ENCODE data around the gene GUCD1.

The GUCD1 gene

DNA sequence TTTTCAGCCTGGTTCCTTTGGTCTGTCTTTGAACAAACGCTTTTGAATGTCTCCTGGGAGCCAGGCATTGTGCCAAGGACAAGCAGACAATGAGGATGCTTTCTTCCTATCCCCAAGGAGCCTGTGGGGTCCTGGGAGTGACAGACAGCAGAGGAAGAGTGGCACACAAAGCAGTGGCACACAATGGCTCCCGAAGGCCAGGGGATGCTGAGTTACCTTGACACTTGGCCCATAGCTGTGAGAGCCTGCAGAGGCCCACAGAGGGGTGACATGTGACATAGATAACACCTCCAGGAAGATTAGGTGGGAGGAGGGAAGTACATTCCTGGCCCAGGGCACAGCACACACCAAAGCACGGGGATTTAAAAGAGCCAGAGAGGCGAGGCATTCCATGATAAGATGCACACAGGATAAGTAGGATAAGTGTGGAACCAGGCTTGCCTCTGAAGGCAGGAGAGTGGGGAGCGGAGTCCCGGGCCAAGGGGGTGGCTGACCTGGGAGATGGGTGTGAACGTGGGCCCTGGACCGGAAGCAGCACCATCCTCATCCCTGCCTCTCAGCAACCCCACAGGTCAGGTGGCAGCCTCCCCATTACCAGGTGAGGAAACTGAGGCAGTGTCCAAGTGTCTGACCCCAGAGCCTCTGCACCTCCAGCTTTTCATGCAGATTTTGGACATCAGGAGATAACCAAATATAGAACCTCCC, 53.5 kb downstream of the GUCD1 start:
- DNase-seq = no peak

DNA sequence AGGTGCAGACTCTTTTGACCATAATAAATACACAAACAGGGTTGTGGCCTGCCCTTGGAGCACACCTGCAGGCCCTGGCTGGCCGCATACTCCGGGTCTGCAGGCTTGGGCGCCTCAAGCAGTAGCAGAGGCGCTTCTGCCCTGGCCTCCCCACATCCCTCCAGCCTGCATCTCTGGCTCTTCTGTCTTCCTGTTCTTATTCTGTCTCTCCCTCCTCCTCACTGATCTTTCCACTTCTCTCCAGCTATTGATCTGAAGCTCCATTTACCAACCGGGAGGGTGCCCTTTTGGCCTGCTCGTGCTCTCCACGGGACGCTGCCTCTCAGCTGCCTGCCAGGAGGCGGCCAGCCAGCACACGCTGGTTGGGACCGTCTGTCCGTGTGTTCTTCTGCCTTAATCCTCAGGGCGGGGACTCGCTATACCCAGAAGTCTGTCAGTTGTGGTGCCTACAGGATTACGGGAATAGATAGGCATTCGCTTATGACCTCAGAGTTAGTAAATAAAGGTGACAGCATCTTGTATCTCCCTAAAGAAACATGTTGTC, 54.6 kb downstream of the GUCD1 start:
- DNase-seq = no peak

DNA sequence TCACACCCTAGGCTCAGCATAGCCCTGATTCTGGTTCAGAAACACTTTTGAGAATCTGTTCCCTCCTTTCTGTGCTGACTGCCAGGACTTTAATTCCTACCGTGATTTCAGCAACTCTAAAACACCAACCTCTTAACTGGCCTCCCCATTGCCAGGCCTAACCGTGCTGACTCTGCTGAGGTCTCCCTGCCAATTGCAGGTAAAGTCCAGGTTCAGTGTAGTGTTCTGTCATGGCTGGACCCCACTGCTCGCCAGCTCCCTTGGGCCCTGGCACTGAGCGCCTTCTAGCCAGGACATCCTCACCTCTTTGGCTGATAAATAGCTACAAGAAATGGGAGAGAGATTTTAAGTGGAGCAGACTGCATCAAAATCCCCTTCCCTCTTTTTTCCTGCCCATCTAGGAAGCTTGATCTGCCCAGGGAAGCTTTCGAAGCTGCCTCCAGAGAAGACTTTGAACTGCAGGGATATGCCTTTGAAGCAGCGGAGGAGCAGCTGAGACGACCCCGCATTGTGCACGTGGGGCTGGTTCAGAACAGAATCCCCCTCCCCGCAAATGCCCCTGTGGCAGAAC, 55.1 kb downstream of the GUCD1 start:
- no peak for DNase-seq

DNA sequence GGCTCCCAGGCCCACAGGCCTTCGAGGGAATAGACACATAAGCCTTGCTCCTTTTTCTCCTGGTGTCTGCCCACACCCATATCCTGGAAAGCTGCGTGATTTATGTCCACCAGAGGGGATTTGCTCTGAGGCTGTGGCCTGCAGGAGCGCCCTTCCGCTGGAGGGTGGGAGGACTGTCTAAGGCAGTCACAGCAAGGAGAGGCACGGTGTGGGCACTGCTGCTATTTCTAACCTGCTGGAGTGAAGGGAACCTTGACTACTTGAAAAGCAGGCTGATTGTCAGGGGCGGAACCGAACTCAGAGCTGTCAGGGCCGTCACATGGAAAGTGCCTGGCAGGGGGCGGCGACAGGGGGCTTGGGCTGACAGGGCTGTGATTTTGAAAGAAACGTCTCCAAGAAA, 56.1 kb downstream of the GUCD1 start:
- DNase-seq = no peak

DNA sequence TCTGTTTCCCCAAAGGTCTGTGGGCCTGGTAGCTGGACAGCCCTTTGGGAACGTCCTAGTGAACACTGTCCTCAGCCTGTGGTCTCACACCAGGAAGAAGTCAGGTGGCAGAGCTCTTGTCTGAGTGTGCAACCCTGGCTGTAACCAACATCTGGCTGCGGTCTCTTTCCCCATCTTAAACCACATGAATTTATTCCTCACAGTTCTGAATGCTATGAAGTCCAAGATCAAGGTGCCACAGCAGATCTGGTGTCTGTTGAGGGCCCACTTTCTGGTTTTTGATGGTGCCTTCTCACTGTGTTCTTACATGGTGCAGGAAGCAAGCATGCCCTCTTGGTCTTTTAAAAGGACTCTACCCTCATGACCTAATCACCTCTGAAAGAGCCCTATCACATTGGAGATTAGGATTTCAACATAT, 57.1 kb downstream of the GUCD1 start:
- no peak for DNase-seq

DNA sequence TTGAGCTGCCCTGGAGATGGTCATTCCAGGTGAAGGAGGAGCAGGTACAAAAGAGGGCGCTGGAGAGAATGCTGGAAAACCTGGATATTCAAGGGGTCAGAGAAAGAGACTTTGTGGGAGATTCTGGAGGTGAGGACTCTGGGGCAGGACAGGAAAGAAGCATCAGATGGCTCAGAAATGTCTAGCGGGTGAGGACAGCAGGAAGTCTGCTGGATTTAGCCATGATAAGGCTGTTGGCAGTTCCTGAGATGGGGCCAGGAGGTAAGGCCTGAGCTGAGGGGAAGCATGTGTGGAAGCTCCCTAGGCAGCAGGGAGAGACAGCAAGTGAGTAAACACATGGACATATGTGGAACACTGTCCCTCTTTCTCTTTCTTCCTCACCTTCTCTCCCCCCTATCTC, 58.3 kb downstream of the GUCD1 start:
- DNase-seq = no peak

DNA sequence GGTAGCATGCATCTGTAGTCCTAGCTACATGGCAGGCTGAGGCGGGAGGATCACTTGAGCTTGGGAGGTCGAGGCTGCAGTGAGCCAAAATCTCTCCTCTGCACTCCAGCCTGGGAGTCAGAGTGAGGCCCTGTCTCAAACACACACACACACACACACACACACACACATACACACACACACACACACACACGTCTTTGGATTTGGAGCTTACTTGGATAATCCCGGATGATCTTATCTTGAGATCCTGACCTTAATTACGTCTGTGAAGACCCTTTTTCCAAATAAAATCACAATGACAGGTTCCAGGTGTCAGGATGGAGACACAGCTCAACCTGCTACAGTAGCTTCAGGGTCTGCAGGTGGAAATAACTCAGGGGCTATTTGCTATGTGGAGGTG, 58.7 kb downstream of the GUCD1 start:
- DNase-seq = no peak

DNA sequence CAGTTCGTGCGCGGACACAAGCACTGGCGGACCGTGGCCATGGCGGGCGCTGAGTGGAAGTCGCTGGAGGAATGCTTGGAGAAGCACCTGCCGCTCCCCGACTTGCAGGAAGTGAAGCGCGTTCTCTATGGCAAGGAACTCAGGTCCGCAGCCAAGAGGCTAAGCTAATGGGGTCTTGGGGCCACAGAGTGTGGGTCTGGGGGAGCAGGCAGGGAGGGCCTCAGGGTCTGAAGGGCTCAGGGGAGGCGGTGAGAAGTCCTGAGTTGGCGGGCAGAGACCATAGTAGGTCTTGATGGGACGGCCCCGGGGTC, 59.6 kb downstream of the GUCD1 start:
- no peak for DNase-seq

DNA sequence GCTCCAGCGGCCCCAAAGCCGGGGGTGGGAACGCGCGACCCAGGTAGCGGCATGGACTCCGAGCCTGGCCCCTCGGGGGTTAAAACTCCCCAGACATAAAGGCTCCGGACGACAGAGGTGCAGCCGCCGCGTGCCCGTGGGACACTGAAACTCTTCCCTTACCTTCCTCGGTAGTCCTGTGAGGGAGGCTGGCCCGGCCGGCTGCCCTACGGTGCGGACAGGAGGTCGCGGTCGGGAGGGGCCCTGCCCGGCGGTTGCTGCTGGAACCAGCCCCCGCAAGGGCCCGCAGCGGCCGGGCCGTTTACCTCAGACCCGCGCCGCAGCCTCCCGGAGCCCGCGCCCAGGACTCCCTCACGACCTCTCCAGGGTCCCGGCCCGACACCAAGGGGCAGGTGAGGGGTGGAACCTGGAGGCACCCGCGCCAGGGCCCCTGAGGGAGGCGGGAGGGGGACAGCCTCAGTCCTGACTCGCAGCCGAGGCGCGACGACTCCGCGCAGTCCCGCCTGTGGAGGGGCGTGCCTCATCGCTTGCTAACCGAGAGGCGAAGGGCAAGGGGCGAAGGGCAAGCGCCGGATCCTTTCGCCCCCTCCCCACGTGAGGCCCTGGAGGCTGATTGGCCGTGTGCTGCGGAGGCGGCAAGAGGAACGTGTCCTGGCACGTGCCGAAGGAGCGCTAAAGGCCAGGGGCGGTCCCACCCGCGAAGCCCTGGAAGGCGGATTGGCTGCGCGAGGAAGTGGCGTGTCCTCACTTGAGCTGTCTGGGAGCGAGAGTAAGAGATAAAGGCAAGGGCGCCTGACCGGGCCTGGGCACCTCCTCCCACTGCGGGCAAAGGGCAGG, 60.2 kb downstream of the GUCD1 start, which contains the start of gene UPB1:
Gene UPB1, plus strand, starts transcription at position 805 of the 837 bp plus-strand sequence. CDS start 72 bp downstream, outside the sequence.
- DNase-seq = no peak

DNA sequence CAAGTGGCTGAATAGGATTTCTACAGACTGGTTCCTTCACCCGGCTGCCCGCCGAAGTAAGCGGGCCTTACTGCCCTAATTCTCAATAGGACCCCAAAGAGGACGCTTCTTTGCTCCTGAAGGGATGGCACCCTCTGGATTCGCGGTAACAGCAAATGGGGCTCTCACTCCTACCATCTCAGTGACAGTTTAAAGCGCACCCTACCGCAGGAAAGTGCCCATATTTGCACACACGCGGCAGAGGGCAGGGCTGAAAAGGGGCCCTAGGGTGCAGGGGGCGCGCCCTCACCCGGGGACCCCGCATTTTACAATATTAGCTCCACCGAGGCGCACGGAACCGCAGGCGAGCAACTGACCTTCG, 60.8 kb downstream of the GUCD1 start:
- no peak for DNase-seq

DNA sequence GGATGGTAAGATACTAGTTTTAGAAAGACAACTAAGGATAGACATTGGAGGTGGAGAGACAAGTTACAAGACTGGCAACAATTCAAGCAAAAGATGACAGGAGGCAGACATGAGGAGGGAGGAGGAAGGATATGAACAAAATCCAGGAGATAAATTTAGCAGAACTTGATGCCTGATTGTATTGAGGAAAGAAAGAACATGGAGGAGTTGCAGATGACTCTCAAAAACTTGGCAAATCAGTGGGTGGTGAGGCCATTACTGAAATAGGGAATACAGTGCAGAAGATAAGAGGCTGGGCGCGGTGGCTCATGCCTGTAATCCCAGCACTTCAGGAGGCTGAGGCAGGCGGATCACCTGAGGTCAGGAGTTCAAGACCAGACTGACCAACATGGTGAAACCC, 62.5 kb downstream of the GUCD1 start:
- no peak for DNase-seq
